GM12874 (cell line): ENCODE data around the gene SSX2IP.

Experiments
- CTCF ChIP-seq: IDR thresholded peaks from 2 replicates; pipeline ENCODE4 v1.5.1; 2011; ENCODE audit warnings: low read depth, mild to moderate bottlenecking, control low read depth, low read length, moderate library complexity; ENCODE audit not compliant: insufficient read depth

SSX2IP gene

GRCh38 chr1:84704872-84705417, 14.7 kb upstream of the SSX2IP start:
- no peak for TF ChIP-seq CTCF

DNA sequence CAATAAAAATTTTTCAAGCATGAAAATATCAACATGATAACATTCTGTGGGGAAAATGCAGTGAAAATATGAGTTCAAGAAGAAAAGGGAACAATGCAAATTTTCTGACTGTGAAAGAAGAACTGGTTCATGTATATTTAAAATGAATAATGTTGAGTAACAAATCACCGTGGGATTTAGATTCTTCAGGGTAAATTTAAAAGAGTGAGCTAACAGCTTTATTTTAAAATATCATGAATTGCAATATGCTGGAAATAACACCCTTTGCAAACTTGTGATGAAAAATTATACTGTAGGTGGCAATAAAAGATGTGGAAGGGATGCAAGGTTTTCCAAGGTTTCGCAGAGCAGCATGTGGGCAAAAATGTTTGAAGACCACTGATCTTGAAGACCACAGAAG, 13.2 kb upstream of the SSX2IP start:
- TF ChIP-seq CTCF: no peak

DNA sequence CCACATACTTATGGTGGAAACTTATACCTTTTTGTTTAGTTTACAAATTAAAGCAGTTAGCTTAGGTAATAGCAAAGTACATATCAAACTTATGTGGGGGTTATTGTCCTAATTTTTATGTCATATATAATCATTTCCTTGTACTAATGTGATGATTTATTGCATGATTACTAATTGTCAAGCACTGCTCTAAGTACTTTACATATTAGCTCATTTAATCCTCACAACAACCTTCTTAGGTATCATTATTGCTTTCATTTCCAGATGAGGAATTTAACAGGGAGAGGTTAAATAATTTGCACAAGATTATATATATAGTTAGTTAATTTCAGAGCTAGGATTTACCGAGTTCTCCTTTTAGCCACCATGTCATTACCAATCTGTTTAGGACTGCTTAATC, 11.9 kb upstream of the SSX2IP start:
- TF ChIP-seq CTCF: no peak

DNA sequence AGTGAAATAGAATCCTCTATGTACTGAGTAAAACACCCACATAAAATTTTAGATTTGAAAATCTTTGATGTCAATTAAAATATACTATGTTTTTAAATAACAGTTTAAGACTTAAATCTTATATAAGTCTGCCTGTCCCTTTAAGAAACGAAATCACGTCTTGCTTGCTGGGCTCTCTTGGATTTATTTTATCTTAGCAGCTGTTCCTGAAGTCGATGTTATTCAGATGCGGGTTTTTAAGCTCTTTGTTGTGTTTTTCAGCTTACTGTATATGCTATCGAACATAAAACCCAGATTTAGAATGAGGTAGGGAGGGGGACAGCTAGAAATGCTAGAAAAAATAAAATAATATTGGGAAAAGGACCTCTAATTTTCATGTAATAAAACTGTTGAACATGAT, 11.1 kb upstream of the SSX2IP start:
- no peak for TF ChIP-seq CTCF

DNA sequence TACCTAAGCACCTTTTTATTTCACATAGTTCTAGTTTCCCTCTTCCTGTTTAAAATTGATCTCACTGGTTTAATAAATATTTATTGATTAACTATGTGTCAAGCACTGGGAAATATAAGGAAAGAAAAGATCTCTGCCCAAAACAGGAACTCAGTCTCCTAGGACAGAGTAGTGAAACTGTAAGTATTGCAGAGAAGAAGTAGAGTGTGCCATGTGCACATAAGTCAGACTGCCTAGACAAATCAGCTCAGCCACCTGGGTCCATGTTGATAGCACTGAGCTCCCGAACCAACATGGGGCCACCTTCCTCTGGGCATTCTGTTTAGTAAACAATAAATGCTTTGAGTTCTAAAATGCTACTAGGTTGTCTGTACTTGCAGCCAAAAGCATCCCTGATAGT, 9.8 kb upstream of the SSX2IP start:
- no peak for TF ChIP-seq CTCF

- no peak for TF ChIP-seq CTCF
Observed at GRCh38 chr1:84698151-84699110, 8.2 kb upstream of the SSX2IP start.

- no peak for TF ChIP-seq CTCF
Observed at GRCh38 chr1:84693785-84694184, 3.5 kb upstream of the SSX2IP start.
